Activated T-cell treated with anti-CD3 and anti-CD28 coated beads for 4 hours (primary cell): ENCODE measurements around the gene APAF1.
"Not testable (repeated sequence)": the region's sequence is repeated elsewhere in the genome, so short reads cannot be mapped to it uniquely, and the experiment has no call there.

Source experiments
- DNase-seq: peaks from one replicate; pipeline ENCODE4 v3.0.0-alpha.2; 2020

APAF1 gene

DNA sequence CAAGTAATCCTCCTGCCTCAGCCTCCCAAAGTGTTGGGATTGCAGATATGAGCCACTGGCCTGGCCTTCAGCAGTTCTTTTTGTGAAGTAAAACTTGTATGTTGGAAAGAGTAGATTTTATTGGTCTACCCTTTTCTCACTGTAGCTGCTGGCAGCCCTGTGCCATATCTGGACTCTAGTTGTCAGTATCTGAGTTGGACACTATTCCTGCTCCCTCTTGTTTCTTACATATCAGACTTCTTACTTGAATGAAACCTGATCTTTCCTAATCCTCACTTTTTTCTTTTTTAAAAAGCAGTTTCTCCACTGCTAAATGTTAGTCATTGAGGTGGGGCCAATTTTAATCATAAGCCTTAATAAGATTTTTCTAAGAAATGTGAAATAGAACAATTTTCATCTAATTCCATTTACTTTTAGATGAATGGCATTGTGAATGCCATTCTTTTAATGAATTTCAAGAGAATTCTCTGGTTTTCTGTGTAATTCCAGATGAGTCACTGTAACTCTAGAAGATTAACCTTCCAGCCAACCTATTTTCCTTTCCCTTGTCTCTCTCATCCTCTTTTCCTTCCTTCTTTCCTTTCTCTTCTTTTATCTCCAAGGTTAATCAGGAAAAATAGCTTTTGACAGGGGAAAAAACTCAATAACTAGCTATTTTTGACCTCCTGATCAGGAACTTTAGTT, 88.7 kb downstream of the APAF1 start:
- no peak for DNase-seq

DNA sequence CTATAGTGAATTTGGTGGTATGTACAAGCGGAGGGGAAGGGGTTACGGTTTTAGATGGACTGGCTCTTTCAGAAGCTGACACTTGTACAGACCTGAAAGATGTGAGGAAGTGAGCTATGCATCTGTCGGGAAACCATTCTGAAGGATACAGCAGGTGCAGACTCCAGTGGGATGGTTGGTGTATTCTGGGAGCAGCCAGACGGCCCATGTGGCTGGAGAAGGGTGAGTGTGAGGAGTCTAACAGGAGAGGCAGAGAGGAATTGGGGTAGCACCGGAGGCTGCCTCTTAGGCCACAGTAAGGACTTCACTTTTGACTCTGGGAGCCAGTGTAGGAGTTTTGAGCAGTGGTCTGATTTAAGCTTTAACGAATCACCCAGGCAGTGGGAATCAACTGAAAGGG, 90.7 kb downstream of the APAF1 start:
- DNase-seq = no peak

DNA sequence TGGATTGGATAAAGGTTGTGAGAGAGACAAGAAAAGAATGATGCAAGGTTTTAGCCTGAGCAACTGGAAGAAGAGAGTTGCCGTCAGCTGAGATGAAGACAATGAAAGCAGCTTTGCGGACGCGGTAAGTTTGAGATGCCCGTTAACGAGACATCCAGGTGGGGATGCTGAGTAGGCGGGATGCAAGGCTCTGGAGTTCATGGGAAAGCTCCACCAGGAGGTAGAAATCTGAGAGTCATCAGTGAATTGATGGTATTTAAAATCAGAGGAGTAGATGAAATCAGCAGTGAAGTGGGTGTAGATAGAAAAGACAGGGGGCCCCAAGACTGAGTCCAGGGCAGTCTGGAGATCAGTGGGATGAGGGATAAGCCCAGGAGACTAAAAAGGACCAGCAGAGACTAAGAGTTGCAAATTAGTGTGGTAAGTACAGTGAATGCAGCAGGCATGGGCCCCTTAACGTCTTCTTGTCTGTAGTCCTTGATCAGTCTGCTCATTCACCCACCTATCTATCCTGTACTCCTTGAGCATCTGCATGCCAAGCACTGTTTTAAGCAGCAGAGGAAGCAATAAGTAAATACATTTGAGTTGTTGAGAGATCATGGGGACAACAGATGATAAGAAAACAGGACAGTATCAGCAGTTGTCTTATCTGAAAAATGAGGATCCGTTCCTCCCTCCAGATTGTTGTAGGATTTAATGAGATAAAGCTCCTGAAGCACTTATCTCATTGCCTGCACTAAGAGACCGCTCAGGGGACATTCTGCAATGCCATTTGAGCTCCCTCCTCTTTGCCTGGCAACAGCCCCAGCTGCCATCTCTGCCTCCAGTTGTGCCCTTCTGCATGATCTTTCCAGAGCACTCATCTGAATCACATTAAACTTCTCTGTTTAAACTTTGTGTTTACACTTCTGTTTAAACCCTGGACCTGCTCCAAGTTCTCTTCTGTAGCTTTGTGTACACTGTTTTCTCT, 91.5 kb downstream of the APAF1 start:
- DNase-seq = no peak

DNA sequence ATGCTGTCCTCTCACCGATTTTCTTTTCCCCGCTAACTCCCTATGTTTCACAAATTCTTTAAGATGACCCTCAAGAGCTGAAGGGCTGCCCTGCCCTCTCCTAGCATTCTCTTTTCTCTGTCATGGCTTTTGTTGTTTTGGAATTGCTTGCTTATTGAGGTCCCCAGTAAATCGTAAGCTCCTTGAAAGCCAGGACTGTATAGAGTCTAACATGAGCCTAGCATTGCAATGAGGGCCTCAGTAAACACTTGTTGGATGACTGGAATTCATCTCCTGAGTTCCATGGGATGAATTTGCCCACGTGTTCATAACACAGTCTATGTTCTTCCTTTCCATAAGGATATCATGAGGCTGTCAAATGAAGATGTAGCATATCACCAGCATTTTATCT, 92.2 kb downstream of the APAF1 start:
- no peak for DNase-seq

DNA sequence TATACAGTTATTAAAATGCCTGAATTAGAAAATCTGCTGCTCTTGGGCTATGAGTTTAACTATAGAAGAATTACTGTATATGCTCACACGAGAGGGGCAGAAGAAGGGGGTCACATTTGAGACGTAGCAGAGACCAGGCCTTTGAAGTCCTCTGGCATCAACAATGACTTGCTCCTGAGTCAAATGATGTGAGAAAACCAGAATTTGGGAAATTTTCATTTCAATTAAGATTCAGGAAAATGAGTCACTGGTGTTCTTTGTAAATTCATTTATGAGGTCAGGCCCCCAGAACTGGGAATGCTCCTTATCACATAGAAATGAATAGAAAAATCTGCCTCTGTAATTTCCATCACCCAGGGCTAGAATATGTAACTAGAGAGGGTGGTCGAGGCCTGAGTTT, 92.9 kb downstream of the APAF1 start:
- DNase-seq = no peak

DNA sequence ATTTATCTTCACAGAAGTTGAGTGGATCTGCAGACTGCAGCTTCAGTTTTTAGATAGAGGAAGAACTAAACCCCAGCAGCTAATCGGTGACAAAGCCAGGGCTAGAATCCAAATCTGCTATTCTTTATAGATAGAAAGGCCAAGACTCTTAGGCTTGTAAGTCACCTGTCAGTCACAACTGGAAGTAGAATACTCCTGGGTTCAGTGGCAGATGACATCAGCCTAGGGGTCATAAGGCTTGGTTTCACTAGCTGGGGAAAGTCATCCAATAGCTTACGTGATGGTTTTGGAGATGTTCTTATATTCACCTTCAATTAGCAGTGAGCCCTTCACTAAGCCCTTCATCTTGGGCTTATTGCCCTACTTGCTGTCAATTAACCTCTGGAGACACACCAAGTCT, 93.4 kb downstream of the APAF1 start:
- no peak for DNase-seq

DNA sequence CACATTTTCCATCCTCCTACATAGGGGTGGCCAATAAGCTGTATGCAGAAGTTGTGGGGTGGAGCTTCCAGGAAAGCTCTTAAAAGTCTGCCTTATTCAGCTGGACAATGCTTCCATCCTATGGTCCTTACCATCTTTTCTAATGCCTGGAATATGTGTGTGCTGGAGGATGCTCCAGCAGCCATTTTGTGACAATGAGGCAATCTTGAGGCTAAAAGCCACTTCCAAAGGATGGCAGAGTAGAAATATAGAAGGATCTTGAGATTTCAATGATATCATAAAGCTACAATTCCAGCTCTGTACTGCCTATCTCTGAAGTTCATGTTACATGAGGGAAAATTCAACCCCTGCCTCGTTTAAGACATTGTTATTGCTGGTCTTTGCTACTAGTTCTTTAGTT, 95.7 kb downstream of the APAF1 start:
- no peak for DNase-seq

DNA sequence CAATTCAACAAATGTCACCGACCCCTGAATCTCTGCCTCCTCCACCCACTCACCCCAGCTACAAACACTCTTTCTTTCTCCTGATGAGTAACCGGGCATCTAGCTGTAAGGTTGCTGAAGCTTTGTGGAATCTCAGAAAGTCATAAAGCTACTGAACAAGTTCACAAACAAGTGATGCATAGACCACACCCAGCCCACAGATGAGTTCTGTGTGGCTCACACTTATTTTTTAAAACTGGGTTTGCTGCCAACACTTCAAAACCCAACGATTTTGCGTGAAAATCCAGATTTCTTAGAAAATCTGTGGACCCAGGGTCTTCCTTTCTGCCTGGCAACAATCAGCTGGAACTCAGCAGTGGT, 96.1 kb downstream of the APAF1 start:
- DNase-seq = no peak

DNA sequence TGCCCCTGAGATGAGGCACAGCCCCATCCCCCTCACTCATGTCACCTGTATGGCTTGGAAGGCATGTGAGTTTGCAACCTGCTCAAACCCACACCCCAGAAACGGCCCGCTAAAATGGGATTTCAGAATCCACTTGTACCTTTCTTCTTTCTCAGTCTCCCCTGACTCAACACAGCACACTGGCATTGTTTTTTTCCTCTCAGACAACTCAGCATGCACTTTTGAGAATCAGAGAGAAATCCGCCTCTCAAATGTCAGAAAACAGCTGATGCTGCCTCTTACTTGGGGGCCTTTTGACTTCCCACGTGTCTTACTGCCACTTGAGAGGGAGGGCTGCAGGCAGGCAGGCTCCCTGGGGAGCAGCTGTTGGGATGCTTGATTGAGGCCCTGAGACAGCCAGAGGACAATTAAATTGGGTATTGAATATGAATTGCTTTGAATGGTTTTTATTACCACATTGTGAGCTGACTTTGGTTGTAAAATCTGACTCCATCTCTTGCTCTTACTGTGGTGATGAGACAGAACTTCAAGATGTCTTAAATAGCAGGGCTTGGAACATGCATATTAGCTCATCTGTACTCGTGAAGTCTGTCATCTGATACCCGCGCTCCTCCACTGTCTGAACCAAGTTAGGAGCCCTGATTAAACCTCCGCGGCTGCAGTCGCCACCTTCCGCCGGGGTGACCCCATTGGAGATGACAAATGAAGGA, 96.6 kb downstream of the APAF1 start:
- DNase-seq = no peak

DNA sequence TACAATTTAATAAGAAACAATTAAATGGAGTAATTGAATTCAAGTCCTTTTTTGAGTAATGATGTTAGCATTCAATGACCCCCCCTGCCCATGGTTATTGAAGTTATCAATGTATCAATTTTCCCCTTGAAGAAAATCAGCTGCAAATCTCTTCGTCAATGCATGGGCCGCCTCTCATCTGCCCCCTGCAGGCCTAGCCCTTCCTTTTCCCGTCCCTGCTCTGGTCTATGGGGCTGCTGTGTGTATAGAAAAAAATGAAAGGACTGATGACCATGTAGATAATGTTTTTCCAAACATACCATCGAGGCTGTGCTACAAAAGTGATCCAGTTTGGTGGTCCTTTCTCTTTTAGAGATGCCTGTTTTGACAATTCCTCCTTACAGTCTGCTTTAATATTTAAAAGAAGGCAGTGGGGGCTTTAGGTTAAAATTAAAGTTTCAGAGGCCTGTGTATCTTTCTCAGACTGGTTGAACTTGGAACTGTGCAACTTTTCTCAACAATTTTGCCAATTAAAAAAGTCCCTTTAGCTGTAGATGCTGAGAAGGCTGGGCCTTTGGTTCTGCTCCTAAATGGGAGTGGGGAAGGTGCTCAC, 98.4 kb downstream of the APAF1 start:
- no peak for DNase-seq

DNA sequence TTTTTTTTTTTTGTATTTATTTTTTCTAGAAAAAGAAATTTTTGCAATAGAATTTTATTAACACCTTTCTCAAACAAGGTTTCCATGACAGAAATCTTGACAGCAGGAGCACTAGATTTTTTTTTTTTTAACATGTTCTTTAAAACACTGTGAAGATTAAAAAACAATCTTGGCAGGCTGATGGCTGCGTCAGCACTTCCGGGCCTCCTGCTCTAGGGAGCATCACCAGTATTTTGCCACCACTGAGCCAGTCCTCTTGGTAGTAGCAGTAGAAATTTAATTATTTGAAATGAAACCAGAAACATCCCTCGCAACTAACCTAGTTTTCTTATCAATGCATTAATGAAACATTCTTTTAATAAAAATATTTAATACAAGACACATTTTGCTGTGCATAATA, 99.6 kb downstream of the APAF1 start:
- no peak for DNase-seq

DNA sequence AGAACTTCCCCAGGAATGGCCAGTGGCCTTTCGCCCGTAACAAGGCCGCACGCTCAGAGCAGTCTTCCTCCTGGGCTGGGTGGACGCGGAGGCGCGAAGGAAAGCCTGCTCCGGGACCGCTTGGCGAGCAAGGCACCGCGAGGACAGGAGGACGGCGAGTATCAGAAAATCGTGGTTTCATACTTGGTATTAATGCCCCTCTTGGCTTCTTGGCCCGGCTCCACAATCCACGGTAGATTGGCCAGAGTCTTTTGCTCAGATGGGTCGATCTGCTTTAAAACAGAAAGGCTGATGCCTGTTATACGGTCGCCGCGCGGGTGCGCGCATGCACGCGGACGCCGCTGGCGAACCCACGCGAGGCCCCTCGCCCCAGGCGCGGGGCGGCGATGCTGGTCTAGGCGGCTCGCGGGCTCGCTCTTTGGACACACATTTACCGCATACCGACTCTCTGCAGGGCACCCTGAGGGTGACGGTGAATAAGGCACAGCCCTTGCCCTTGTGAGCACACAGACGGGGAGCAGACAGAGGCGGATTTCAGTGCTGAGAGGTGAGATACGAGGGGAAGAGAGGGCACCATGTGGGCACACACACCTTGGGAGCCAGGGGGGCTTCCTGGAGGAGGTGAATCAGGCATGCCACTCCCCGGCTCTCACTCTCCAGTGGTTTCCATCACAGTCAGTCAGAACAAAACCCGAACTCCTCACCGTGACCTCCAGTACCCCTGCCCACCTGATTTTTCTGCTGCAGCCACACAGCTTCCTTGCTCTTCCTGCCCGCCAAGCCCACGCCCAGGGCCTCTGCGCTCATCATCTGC, 100.7 kb downstream of the APAF1 start:
- no peak for DNase-seq

DNA sequence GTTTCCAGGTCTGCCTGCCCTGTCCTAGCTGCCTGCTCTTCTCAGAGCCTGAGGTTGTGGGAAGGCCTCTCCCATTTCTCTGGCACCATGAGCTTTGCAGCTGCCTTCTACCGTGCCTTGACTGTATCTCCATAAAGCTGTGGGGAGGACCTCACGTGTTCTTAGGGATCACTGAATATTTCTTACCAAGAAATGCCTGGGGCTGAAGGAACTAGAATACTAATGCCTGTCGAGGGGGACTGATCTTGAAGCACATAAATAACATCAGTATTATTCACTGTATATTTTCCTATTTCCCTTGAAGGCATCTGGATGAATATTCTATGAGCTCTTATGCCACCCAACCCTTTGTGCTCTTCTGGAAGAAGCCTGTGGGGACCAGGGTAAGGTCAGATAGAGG, 103.4 kb downstream of the APAF1 start:
- DNase-seq = no peak

DNA sequence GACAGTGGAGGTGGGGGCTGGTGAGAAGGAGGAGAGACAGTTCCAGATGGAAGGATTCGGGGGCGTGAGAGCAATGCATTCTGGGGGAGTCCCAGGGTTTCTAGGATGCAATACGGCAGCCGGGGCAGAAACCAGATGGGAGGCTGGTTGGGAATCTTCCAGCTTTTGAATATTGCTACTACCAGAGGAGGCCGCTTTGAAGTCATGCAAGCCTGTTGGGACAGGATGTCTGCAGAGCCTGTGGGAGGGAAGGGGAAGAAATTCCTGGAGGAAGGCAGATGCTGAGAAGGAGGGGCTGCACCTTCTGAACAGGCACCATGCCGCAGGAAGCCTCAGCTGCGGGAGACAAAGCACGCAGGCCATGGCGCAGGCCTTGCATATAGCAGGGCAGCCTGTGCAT, 105.4 kb downstream of the APAF1 start:
- no peak for DNase-seq

DNA sequence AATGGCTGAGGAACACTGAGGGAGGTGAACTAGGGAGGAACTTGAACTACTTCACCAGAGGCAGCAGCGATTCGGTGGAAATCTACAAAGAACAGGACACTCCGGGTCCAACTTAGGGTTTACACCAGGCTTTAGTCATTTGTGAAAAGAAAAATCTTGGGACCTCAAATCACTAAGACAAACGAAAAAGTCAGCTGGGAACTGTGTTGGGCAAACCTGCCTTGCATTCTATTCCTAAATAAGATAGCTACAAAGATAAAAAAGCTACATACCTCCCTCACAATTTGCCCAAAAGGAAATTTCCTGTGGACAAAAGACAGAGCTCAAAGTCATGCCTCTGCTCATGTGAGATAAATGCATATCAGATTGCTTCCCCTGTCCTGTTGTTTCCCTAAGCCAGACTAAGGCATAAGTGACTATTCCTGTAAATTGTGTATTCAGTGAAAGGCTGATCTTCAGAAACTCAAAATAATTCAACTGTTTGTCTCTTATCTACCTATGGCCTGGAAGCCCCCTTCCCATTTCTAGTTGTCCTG, 106.6 kb downstream of the APAF1 start:
- DNase-seq = no peak

DNA sequence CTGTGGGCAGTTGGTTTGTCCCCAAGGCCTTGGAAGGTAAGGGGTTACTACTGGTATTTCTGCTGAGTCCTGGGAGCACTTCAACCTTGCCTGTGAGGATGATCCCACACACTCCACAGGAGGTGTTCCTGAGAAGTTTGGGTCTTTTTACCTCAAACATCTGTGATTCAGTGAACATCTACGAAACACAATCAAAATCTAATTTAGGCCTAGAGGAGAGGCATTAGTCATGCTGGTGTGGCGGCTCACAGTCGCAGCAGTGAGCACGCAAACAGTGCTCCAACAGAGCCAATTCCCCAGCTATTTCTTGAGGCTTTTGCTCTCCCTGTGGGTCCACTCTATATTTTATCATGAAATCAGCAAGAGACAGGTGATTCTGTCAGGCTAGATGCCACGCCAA, 107.6 kb downstream of the APAF1 start:
- no peak for DNase-seq

DNA sequence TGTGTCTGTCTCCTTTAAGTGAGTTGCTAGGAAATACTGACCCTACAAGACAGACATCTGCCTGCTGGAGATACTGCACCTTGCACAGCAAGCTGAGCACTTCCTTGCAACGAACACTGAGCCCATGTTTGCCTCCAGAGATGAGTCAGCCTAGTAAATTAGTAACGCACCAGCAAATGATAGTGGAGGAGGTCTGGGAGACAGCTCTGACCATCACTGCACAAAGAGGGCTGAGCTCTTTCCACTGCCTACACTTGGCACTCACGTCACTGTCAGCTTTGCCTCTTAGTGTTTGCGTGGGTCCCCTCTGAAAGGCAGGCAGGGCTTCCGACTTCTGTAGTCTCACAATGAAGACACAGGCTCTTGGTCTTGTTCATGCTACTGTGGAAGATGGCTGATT, 109.0 kb downstream of the APAF1 start:
- DNase-seq = no peak

DNA sequence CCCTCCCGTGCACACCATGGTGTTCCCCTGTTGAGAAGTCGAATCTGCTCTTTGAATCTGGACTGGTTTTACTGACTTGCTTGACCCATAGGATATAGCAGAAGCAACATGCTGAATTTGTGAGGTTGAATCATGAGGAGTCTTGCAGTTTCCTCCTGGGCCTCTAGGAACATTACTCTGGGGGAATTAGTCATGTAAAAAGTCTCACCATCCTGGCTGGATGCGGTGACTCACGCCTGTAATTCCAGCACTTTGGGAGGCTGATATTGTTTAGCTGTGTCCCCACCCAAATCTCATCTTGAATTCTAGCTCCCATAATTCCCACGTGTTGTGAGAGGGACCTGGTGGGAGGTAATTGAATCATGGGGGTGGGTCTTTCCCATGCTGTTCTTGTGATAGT, 110.8 kb downstream of the APAF1 start:
- not testable (repeated sequence) for DNase-seq

DNA sequence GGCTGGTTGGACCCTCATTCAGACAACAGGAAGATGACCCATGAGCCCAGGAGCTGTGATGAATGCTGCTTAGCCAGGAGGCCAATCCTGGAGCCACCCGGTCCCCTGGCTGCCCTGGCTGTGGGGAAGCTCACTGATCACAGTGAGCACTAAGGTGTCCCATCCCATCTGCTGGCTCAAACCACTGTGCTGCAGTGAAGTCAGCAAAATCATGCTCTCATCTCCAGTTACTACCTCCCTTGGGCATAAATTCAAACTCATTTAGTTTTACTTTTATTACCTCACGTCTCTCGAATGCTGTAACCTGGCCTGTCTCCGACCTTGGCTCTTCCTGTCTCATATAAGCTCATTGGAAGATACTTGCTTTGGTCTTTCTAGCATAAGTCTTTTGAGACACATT, 112.4 kb downstream of the APAF1 start:
- no peak for DNase-seq

DNA sequence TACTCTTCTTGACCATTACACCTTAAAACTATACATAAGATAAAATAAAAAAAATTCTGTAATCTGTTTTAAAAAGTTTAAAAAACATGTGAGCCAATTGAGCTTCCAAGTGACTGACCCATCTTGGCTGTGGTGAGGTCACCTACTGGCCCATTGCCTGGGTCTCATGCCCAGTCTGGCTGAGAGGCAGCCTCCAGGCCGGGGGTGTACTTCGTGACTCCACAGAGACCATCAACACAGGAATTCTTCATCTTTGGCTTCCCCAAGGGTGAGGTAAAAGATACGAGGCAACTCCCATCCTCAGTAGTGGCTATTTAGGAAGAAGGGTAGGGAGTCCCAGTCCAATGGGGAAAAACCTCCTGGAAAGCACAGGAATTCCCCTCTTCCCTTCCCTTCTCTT, 113.2 kb downstream of the APAF1 start:
- no peak for DNase-seq

DNA sequence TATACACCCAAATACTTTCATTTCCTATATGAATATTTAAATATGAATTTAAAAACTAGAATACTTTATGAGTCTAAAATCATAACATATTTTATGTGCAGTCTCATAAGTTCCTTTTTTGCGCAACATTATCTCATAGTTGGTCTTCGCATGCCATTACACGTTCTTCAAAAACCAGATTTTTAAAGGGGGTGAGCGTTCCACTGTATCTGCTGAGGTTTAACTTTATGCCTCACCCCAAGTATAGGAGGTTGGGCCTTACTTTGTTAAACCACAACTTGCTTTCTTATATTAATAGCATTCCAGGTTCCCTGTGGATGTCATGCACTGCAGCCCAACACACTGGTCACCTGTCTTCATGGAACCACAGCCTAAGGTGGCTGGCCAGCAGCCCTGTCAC, 118.6 kb downstream of the APAF1 start:
- DNase-seq = no peak

DNA sequence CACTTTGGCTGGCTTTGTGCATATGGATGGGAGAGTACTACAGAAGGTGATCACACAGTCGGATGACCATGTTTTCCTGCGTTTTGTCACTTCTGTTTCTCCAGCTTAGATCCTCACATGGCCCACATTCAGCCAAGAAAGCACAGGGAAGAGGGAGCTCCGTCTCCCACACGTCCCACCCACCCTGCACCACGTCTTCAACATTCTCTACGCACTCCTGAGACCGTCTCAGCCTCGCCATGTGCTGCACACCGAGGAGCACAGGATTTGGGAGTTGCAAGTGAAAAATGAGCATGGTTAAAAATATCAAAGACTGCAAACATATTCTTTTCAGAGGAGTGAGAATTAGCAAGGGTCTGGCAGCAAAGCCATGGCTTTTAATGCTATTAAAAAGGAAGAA, 122.2 kb downstream of the APAF1 start:
- no peak for DNase-seq
